ENCODE measurements around the gene NTRK2.

NTRK2 gene

GRCh38 chr9:84900421-84900820 is 230.9 kb downstream of the NTRK2 start:
- DNase-seq, result no peak

- DNase-seq, result no peak
These were observed 234.4 kb downstream of the NTRK2 start for GRCh38 chr9:84903963-84904362.

- DNase-seq, result no peak
These were observed 247.2 kb downstream of the NTRK2 start for GRCh38 chr9:84916769-84917168.

GRCh38 chr9:84917366-84918070 is 248.0 kb downstream of the NTRK2 start:
- DNase-seq, result peak; percentile 52

GRCh38 chr9:84919440-84919839 is 249.9 kb downstream of the NTRK2 start:
- DNase-seq, result no peak

GRCh38 chr9:84921175-84921574 is 251.6 kb downstream of the NTRK2 start:
- no peak for DNase-seq

GRCh38 chr9:84922051-84922450 is 252.5 kb downstream of the NTRK2 start:
- no peak for DNase-seq

GRCh38 chr9:84924266-84924665 is 254.7 kb downstream of the NTRK2 start:
- no peak for DNase-seq

- no peak for DNase-seq
These were observed 255.8 kb downstream of the NTRK2 start for GRCh38 chr9:84925225-84925872.

- DNase-seq, result no peak
These were observed 257.3 kb downstream of the NTRK2 start for GRCh38 chr9:84926793-84927192.

GRCh38 chr9:84928419-84928818 is 258.9 kb downstream of the NTRK2 start:
- DNase-seq, result no peak

GRCh38 chr9:84929068-84929467 is 259.5 kb downstream of the NTRK2 start:
- DNase-seq, result no peak

- DNase-seq, result no peak
These were observed 263.5 kb downstream of the NTRK2 start for GRCh38 chr9:84932915-84933527.

- DNase-seq, result no peak
These were observed 266.1 kb downstream of the NTRK2 start for GRCh38 chr9:84935528-84936117.

- no peak for DNase-seq
These were observed 267.7 kb downstream of the NTRK2 start for GRCh38 chr9:84937180-84937579.

- no peak for DNase-seq
These were observed 268.1 kb downstream of the NTRK2 start for GRCh38 chr9:84937581-84937980.

GRCh38 chr9:84939774-84940173 is 270.2 kb downstream of the NTRK2 start:
- DNase-seq, result no peak

- no peak for DNase-seq
These were observed 270.8 kb downstream of the NTRK2 start for GRCh38 chr9:84940294-84940693.

- DNase-seq, result no peak
These were observed 272.3 kb downstream of the NTRK2 start for GRCh38 chr9:84941792-84942191.

GRCh38 chr9:84943482-84944050 is 274.0 kb downstream of the NTRK2 start:
- no peak for DNase-seq

- no peak for DNase-seq
These were observed 276.5 kb downstream of the NTRK2 start for GRCh38 chr9:84945878-84946538.

GRCh38 chr9:84947412-84947972 is 278.0 kb downstream of the NTRK2 start:
- no peak for DNase-seq

GRCh38 chr9:84949258-84949657 is 279.7 kb downstream of the NTRK2 start:
- no peak for DNase-seq
